Measurements from ENCODE around the gene ID2. TPM values are rescaled to one million over a fixed set of nuclear protein-coding genes. Genes with fewer than 3 reads are reported as not detected.

The ID2 gene, protein sequence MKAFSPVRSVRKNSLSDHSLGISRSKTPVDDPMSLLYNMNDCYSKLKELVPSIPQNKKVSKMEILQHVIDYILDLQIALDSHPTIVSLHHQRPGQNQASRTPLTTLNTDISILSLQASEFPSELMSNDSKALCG
- 100 to 1,000 TPM in 3 of 4 donors, 10 to 100 TPM in 1; 70.2 to 613 (median 147) TPM for polyA plus RNA-seq
- long read RNA-seq, donor 1: 0 reads
- long read RNA-seq, donor 2, transcript ID2-203 (3 exons, 1,362 nt): major isoform, 104 of 113 reads
- long read RNA-seq, donor 2, transcript ID2-202 (2 exons, 623 nt): minor isoform, 5 of 113 reads
- long read RNA-seq, donor 2, partial matches to known transcripts: 0 of 113 reads
- long read RNA-seq, donor 2, other reads (novel, unspliced or antisense): 0 of 113 reads
- long read RNA-seq, donor 3, transcript ID2-204 (2 exons, 474 nt): minor isoform, 11 of 177 reads
- long read RNA-seq, donor 3, transcript ID2-203 (3 exons, 1,362 nt): major isoform, 163 of 177 reads
- long read RNA-seq, donor 3, partial matches to known transcripts: 0 of 177 reads
- long read RNA-seq, donor 3, other reads (novel, unspliced or antisense): 0 of 177 reads
- long read RNA-seq, donor 4, partial matches to known transcripts: 0 of 2 reads
- long read RNA-seq, donor 4, other reads (novel, unspliced or antisense): 0 of 2 reads
- long read RNA-seq, donor 5, transcript ID2-203 (3 exons, 1,362 nt): major isoform, 50 of 56 reads
- long read RNA-seq, donor 5, partial matches to known transcripts: 0 of 56 reads
- long read RNA-seq, donor 5, other reads (novel, unspliced or antisense): 0 of 56 reads
- long read RNA-seq, donor 6, transcript ID2-203 (3 exons, 1,362 nt): major isoform, 311 of 362 reads
- long read RNA-seq, donor 6, transcript ID2-204 (2 exons, 474 nt): minor isoform, 5 of 362 reads
- long read RNA-seq, donor 6, transcript ID2-202 (2 exons, 623 nt): minor isoform, 8 of 362 reads
- long read RNA-seq, donor 6, partial matches to known transcripts: 38 of 362 reads
- long read RNA-seq, donor 6, other reads (novel, unspliced or antisense): 0 of 362 reads
- long read RNA-seq, donor 7: 0 reads
- long read RNA-seq, donor 8, transcript ID2-203 (3 exons, 1,362 nt): major isoform, 7 of 8 reads
- long read RNA-seq, donor 8, partial matches to known transcripts: 0 of 8 reads
- long read RNA-seq, donor 8, other reads (novel, unspliced or antisense): 0 of 8 reads
- long read RNA-seq, donor 9, transcript ID2-203 (3 exons, 1,362 nt): major isoform, 58 of 60 reads
- long read RNA-seq, donor 9, partial matches to known transcripts: 0 of 60 reads
- long read RNA-seq, donor 9, other reads (novel, unspliced or antisense): 0 of 60 reads
- long read RNA-seq, donor 10, transcript ID2-204 (2 exons, 474 nt): minor isoform, 11 of 249 reads
- long read RNA-seq, donor 10, transcript ID2-203 (3 exons, 1,362 nt): major isoform, 236 of 249 reads
- long read RNA-seq, donor 10, partial matches to known transcripts: 0 of 249 reads
- long read RNA-seq, donor 10, other reads (novel, unspliced or antisense): 0 of 249 reads

DNA sequence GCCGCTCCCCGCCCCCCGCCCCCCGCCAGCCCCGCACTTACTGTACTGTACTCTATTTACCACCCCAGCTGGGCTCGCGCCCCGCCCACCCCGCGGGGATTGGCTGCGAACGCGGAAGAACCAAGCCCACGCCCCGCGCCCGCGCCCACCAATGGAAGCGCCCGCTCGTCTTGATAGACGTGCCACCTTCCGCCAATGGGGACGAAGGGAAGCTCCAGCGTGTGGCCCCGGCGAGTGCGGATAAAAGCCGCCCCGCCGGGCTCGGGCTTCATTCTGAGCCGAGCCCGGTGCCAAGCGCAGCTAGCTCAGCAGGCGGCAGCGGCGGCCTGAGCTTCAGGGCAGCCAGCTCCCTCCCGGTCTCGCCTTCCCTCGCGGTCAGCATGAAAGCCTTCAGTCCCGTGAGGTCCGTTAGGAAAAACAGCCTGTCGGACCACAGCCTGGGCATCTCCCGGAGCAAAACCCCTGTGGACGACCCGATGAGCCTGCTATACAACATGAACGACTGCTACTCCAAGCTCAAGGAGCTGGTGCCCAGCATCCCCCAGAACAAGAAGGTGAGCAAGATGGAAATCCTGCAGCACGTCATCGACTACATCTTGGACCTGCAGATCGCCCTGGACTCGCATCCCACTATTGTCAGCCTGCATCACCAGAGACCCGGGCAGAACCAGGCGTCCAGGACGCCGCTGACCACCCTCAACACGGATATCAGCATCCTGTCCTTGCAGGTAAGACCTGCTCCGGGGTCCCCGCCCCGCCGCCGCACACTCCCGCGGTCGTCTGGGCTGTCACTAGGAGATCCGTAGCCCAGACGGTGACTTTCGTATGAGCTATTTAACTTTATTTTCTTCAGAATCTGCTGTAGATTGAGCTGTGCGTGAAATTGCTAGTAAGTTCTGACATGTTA lies at the start of gene ID2:
TSS of gene ID2 (plus strand) at position 271 of the 907 bp plus-strand sequence. CDS start at position 381, 110 bp downstream.
- FAIRE-seq (no peak), DNase-seq (peak; percentile 100)
- peak within 1 kb of the TSS; percentile 85 to 97 (median 94) for H3K27ac ChIP-seq (ENCODE audit: low read depth in 1 of 3, low read length in 2 of 3)
- no peaks in the 10 kb centered on the region for H3K27me3 ChIP-seq (ENCODE audit: control insufficient read depth in 3 of 3, insufficient read depth in 3 of 3, low read length in 3 of 3)
- peaks cover 0 to 10% (median 0%) of the 10 kb centered on the region in 3 donors for H3K36me3 ChIP-seq (ENCODE audit: control insufficient read depth in 3 of 3, insufficient read depth in 2 of 3, low read depth in 1 of 3, low read length in 3 of 3)
- 0% methylated on average over 57 to 67 of the region's 70 CpGs for WGBS, 3 donors
- peaks cover 2 to 15% (median 4%) of the 10 kb centered on the region in 3 donors for H3K4me1 ChIP-seq (ENCODE audit: control insufficient read depth in 3 of 3, insufficient read depth in 2 of 3, low read depth in 1 of 3, low read length in 2 of 3)
- H3K9me3 ChIP-seq (ENCODE audit: control insufficient read depth in 2 of 2, insufficient read depth in 1 of 2, low read depth in 1 of 2, low read length in 1 of 2): no peaks in the 10 kb centered on the region
- H3K4me3 ChIP-seq (ENCODE audit: low read depth in 1 of 3, low read length in 3 of 3): peak within 1 kb of the TSS; percentile 59 to 98 (median 69)

DNA sequence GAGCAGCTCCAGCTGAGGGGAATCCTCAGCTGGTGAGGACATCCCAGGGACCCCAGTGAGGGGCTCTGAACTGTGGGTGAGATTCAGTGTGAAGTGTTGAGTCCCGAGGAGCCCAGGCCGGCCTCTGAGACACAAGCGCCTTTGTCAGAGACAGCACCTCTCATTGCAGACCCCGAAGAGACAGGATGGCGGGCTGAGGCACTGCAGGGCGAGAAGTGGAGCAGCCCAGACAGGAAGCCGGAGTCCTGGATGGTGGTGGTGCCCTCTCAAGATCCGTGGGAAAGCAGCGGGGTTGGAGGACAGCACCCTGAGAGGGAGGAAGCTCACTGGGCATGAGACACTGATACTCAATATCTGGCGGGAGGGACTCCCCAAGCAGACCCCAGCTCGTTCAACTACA lies 49.1 kb upstream of the ID2 start:
- peaks cover 0 to 59% (median 2%) of the 10 kb centered on the region in 3 donors for H3K4me1 ChIP-seq (ENCODE audit: control insufficient read depth in 3 of 3, insufficient read depth in 2 of 3, low read depth in 1 of 3, low read length in 2 of 3)
- FAIRE-seq (no peak), DNase-seq (no peak)

DNA sequence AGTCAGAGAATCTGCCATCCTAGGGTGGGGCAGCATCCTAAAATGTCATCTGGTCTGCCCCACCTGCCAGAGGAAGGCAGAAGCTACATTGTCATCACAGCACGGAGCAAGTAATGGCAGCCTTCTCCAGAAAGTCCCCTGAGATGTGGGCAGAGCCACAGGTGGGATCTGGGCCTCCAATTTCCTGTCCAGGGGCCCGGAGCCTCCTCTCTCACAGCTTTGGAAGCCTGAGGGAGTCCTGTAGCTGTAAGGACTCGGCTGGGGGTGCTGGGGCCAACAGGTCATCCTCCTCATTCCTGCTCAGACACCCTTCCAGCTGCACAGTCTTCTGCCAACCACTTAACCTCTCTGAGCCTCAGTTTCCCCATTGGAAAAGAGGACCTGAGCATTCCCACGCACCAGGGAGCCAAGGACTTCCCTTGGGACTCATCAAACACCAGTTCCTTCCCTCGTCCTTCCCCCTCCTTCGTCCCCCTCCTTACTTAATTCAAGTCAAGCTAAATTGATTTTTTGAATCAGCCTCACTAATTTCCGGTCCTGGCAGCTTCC lies 48.6 kb upstream of the ID2 start:
- H3K4me3 ChIP-seq (ENCODE audit: low read depth in 1 of 3, low read length in 3 of 3): no peak overlapping the region
- H3K4me1 ChIP-seq (ENCODE audit: control insufficient read depth in 3 of 3, insufficient read depth in 2 of 3, low read depth in 1 of 3, low read length in 2 of 3): peaks cover 0 to 58% (median 0%) of the 10 kb centered on the region in 3 donors
- WGBS, 3 donors: 38 to 74% (median 51%) methylated on average over 7 of the region's 7 CpGs
- no peaks in the 10 kb centered on the region for H3K36me3 ChIP-seq (ENCODE audit: control insufficient read depth in 3 of 3, insufficient read depth in 2 of 3, low read depth in 1 of 3, low read length in 3 of 3)
- H3K9me3 ChIP-seq (ENCODE audit: control insufficient read depth in 2 of 2, insufficient read depth in 1 of 2, low read depth in 1 of 2, low read length in 1 of 2): no peaks in the 10 kb centered on the region
- no peaks in the 10 kb centered on the region for H3K27me3 ChIP-seq (ENCODE audit: control insufficient read depth in 3 of 3, insufficient read depth in 3 of 3, low read length in 3 of 3)
- no peak for DNase-seq
- no peak for FAIRE-seq
- no peak overlapping the region for H3K27ac ChIP-seq (ENCODE audit: low read depth in 1 of 3, low read length in 2 of 3)

More for the DNA sequence above, 49.1 kb upstream of the ID2 start:
- WGBS, 3 donors: 85 to 92% (median 90%) methylated on average over 11 of the region's 11 CpGs
- H3K27ac ChIP-seq (ENCODE audit: low read depth in 1 of 3, low read length in 2 of 3): no peak overlapping the region
- H3K4me3 ChIP-seq (ENCODE audit: low read depth in 1 of 3, low read length in 3 of 3): no peak overlapping the region
- H3K36me3 ChIP-seq (ENCODE audit: control insufficient read depth in 3 of 3, insufficient read depth in 2 of 3, low read depth in 1 of 3, low read length in 3 of 3): no peaks in the 10 kb centered on the region
- no peaks in the 10 kb centered on the region for H3K9me3 ChIP-seq (ENCODE audit: control insufficient read depth in 2 of 2, insufficient read depth in 1 of 2, low read depth in 1 of 2, low read length in 1 of 2)
- H3K27me3 ChIP-seq (ENCODE audit: control insufficient read depth in 3 of 3, insufficient read depth in 3 of 3, low read length in 3 of 3): no peaks in the 10 kb centered on the region

DNA sequence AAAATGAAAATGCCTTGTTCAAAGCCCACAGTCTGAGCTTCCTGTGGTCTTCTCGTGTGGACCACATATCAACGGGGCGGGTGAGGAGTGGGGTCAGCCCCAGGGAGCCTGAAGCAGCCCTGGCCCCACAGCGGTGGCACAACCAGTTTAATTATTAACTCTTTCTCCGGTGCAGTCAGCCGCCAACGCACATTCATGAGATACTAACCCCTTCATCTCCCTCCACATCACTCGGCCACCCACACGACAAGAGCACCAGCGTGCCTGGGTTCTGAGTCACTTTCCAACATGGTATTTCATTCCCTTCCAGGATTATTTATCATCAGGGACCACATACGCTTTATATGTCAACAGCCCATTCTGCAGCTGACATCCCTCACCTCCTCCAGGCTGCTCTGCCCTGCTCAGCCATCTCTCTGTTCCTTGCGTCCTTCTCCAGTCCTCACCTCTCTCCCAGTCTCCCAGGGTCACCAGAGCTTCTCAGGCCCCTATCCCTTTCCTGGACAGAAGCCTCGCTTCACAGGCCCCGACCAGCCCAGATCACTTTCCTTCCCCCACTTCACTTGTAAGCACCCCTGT lies 48.0 kb upstream of the ID2 start:
- peak overlapping the region in 1 of 3 donors; percentile 53 for H3K27ac ChIP-seq (ENCODE audit: low read depth in 1 of 3, low read length in 2 of 3)
- no peaks in the 10 kb centered on the region for H3K9me3 ChIP-seq (ENCODE audit: control insufficient read depth in 2 of 2, insufficient read depth in 1 of 2, low read depth in 1 of 2, low read length in 1 of 2)
- DNase-seq: peak; percentile 30 to 84
- H3K36me3 ChIP-seq (ENCODE audit: control insufficient read depth in 3 of 3, insufficient read depth in 2 of 3, low read depth in 1 of 3, low read length in 3 of 3): no peaks in the 10 kb centered on the region
- H3K4me1 ChIP-seq (ENCODE audit: control insufficient read depth in 3 of 3, insufficient read depth in 2 of 3, low read depth in 1 of 3, low read length in 2 of 3): peaks cover 0 to 52% (median 0%) of the 10 kb centered on the region in 3 donors
- FAIRE-seq: no peak
- no peak overlapping the region for H3K4me3 ChIP-seq (ENCODE audit: low read depth in 1 of 3, low read length in 3 of 3)
- WGBS, 3 donors: 19 to 58% (median 30%) methylated on average over 14 of the region's 14 CpGs
- no peaks in the 10 kb centered on the region for H3K27me3 ChIP-seq (ENCODE audit: control insufficient read depth in 3 of 3, insufficient read depth in 3 of 3, low read length in 3 of 3)

DNA sequence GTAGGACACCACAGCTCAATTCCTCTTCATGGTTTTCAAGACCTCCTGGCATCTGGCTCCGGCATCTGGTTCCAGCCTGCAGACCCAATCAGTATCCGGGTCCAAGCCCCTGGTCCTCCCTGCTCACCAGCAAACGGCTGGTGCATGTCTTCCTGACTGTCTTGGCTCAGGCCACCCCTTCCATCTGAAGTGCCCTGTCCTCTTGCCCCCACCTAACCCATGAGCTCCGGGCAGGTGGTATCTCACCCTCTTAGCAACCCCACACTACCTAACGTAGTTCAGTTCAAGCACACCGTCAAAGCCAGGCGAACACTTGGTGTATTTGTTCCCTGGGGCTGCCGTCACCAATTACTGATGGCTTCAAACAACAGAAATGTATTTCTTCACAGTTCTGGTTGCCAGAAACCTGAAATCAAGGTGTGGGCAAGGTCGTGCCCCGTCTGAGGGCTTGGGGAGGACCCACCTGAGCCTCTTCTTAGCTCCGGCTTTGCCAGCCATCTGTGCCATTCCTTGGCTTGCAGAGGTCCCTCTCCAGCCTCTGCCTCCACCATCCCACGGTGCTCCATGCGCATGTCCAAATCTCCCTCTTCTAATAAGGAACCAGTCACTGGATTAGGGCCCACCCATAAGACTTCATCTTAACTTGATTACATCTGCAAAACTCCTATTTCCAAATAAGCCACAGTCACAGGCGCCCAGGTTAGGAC lies 47.2 kb upstream of the ID2 start:
- DNase-seq (no peak), FAIRE-seq (no peak)
- Histone ChIP-seq H3K9me3 (ENCODE audit: control insufficient read depth in 2 of 2, insufficient read depth in 1 of 2, low read depth in 1 of 2, low read length in 1 of 2) (no peaks in the 10 kb centered on the region), H3K4me1 (ENCODE audit: control insufficient read depth in 3 of 3, insufficient read depth in 2 of 3, low read depth in 1 of 3, low read length in 2 of 3) (peaks cover 0 to 44% (median 0%) of the 10 kb centered on the region in 3 donors), H3K27ac (ENCODE audit: low read depth in 1 of 3, low read length in 2 of 3) (peak overlapping the region in 1 of 3 donors; percentile 53), H3K36me3 (ENCODE audit: control insufficient read depth in 3 of 3, insufficient read depth in 2 of 3, low read depth in 1 of 3, low read length in 3 of 3) (no peaks in the 10 kb centered on the region), H3K4me3 (ENCODE audit: low read depth in 1 of 3, low read length in 3 of 3) (no peak overlapping the region), H3K27me3 (ENCODE audit: control insufficient read depth in 3 of 3, insufficient read depth in 3 of 3, low read length in 3 of 3) (no peaks in the 10 kb centered on the region)
- 88 to 95% (median 93%) methylated on average over 14 of the region's 14 CpGs for WGBS, 3 donors

DNA sequence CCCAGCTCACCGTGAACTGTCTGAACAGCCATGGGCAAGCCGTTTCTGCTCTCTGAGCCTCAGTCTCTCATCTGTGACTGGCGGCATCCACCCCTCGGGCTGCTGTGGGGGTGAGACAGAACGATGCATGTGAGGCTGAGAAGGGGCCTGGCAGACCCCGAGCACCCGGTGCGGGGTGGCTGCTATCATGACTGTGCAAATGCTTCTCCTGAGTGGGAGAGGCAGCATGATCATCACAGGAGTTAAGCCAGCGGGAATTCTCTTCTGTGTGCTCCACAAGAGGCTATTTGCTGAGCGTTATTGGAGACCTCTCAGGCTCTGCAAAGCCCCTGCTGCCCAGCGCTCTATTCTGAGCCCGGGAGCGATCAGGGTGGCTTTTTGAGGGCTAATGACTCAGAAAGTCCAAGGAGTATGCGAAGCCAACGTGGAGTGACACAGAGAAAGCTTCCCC lies 45.8 kb upstream of the ID2 start:
- no peaks in the 10 kb centered on the region for H3K9me3 ChIP-seq (ENCODE audit: control insufficient read depth in 2 of 2, insufficient read depth in 1 of 2, low read depth in 1 of 2, low read length in 1 of 2)
- H3K36me3 ChIP-seq (ENCODE audit: control insufficient read depth in 3 of 3, insufficient read depth in 2 of 3, low read depth in 1 of 3, low read length in 3 of 3): no peaks in the 10 kb centered on the region
- no peaks in the 10 kb centered on the region for H3K27me3 ChIP-seq (ENCODE audit: control insufficient read depth in 3 of 3, insufficient read depth in 3 of 3, low read length in 3 of 3)
- no peak for DNase-seq
- no peak overlapping the region for H3K4me3 ChIP-seq (ENCODE audit: low read depth in 1 of 3, low read length in 3 of 3)
- H3K4me1 ChIP-seq (ENCODE audit: control insufficient read depth in 3 of 3, insufficient read depth in 2 of 3, low read depth in 1 of 3, low read length in 2 of 3): peaks cover 0 to 38% (median 0%) of the 10 kb centered on the region in 3 donors
- WGBS, 3 donors: 79 to 90% (median 85%) methylated on average over 15 of the region's 15 CpGs
- FAIRE-seq: no peak
- H3K27ac ChIP-seq (ENCODE audit: low read depth in 1 of 3, low read length in 2 of 3): no peak overlapping the region

All from small intestine (tissue), 16 donors.